K562 (cell line): Measurements from ENCODE around the gene PPM1N. TPM values are rescaled to one million over a fixed set of nuclear protein-coding genes. Genes with fewer than 3 reads are reported as not detected.

Experiments
- ATAC-seq: fragments of 200-7000 bp; cut with Tn5 transposase; 3 replicates; pipeline ENCODE4 v1.9.1; 2020; ENCODE audit warnings: moderate library complexity
- BruUV-seq: library from RNA; stranded (reverse); fragments of 400-500 nt; replicated peaks from 2 replicates; lab custom pipeline; 2021; lab: Mats Ljungman, UMichigan
- CTCF ChIA-PET: fragments of 300-600 bp; formaldehyde crosslinking; extraction: SDS; loops from one replicate; lab custom pipeline; 2021; ENCODE audit warnings: low intra/inter-chr PET ratio; lab: Yijun Ruan, JAX
- POLR2A ChIA-PET: fragments of 300-600, 350-650 bp; sonication (Branson Sonifier 250); formaldehyde crosslinking; extraction: SDS; loops from one replicate; lab custom pipeline; 2021; ENCODE audit warnings: antibody characterized with exemption, inconsistent platforms; lab: Yijun Ruan, JAX
- DNase-seq, 4 experiments: peaks; one replicate each; pipeline versions ENCODE4 v3.0.0 to v3.0.0-alpha.2; 2011 to 2018; ENCODE audit warnings: low spot score in 3 of 4, mixed read lengths in 3 of 4; ENCODE audit errors: extremely low read depth in 1 of 4
- FAIRE-seq: peaks from 2 replicates; lab custom pipeline; 2011; peaks lifted over from hg19 to GRCh38; lab: Jason Lieb, UNC
- H2AFZ ChIP-seq: 2 replicates; pipeline ENCODE4 v1.6.0; 2011; ENCODE audit warnings: low read depth, low read length, control low read depth, inconsistent platforms
- H3K27ac ChIP-seq: fragments of 200-600 bp; 3 replicates; pipeline ENCODE4 v1.8.0; 2011; ENCODE audit warnings: low read depth, mild to moderate bottlenecking, control low read depth, inconsistent platforms, low read length, moderate library complexity, mixed read lengths; ENCODE audit errors: extremely low read depth
- H3K27me3 ChIP-seq, 2 experiments: fragments of 300-600 bp in 1 of 2; 2 replicates in 1 of 2; 3 replicates in 1 of 2; pipeline versions ENCODE4 v1.6.0 to v1.8.0; 2011; ENCODE audit warnings: inconsistent platforms in 2 of 2, low read length in 2 of 2, mild to moderate bottlenecking in 1 of 2, mixed read lengths in 1 of 2, moderate library complexity in 1 of 2; ENCODE audit not compliant: control insufficient read depth in 2 of 2, insufficient read depth in 2 of 2
- H3K36me3 ChIP-seq: fragments of 300-600 bp; 3 replicates; pipeline ENCODE4 v1.8.0; 2011; ENCODE audit warnings: mild to moderate bottlenecking, low read length, inconsistent platforms; ENCODE audit not compliant: control insufficient read depth, insufficient read depth
- H3K4me1 ChIP-seq, 2 experiments: fragments of 200-600 bp in 1 of 2; replicated peaks in 1 of 2; 2 replicates in 1 of 2; 3 replicates in 1 of 2; pipeline versions ENCODE4 v1.5.1 to v1.8.0; 2011; ENCODE audit warnings: inconsistent platforms in 2 of 2, low read length in 2 of 2, mild to moderate bottlenecking in 1 of 2, mixed read lengths in 1 of 2, moderate library complexity in 1 of 2; ENCODE audit not compliant: control insufficient read depth in 2 of 2, insufficient read depth in 2 of 2
- H3K4me2 ChIP-seq: 2 replicates; pipeline ENCODE4 v1.6.1; 2011; ENCODE audit warnings: low read length, control low read depth, inconsistent platforms, mixed read lengths; ENCODE audit not compliant: insufficient read depth
- H3K4me3 ChIP-seq: fragments of 200-600 bp; sonication (generic), shearing (Covaris generic); 2 replicates; pipeline ENCODE4 v1.5.1; 2016; ENCODE audit warnings: control low read depth, inconsistent platforms
- H3K79me2 ChIP-seq: fragments of 200-600 bp; 3 replicates; pipeline ENCODE4 v1.8.0; 2011; ENCODE audit warnings: low read length, inconsistent platforms; ENCODE audit not compliant: control insufficient read depth, insufficient read depth
- H3K9ac ChIP-seq, 2 experiments: 2 replicates each; pipeline versions ENCODE4 v1.6.0 to v1.6.1; 2011; ENCODE audit warnings: low read depth in 2 of 2, low read length in 2 of 2, control low read depth in 1 of 2, inconsistent platforms in 1 of 2, mild to moderate bottlenecking in 1 of 2, mixed read lengths in 1 of 2; ENCODE audit not compliant: insufficient read depth in 1 of 2
- H3K9me1 ChIP-seq: one replicate; pipeline ENCODE4 v1.6.0; 2011; ENCODE audit warnings: inconsistent platforms, mild to moderate bottlenecking, low read length, moderate library complexity; ENCODE audit not compliant: control insufficient read depth, insufficient read depth
- H3K9me3 ChIP-seq: replicated peaks from 2 replicates; pipeline ENCODE4 v1.5.1; 2011; ENCODE audit warnings: low read depth, low read length, inconsistent platforms; ENCODE audit not compliant: control insufficient read depth, insufficient read depth
- H4K20me1 ChIP-seq: replicated peaks from 2 replicates; pipeline ENCODE4 v1.6.1; 2011; ENCODE audit warnings: low read length, inconsistent platforms, mixed read lengths; ENCODE audit not compliant: control insufficient read depth, insufficient read depth
- AFF4 ChIP-seq: sonication (generic); formaldehyde crosslinking; IDR thresholded peaks from 2 replicates; pipeline ENCODE4 v1.8.0; 2023; ENCODE audit warnings: mild to moderate bottlenecking, missing genetic modification reagents
- CHD2 ChIP-seq: IDR thresholded peaks from 2 replicates; pipeline ENCODE4 v1.6.1; 2011; ENCODE audit warnings: low read depth, low read length
- CREM ChIP-seq: IDR thresholded peaks from 2 replicates; pipeline ENCODE4 v1.6.1; 2014; ENCODE audit warnings: antibody characterized with exemption, low read depth
- KLF13 ChIP-seq: fragments of 450-650 bp; IDR thresholded peaks from 2 replicates; pipeline ENCODE4 v1.6.1; 2016; ENCODE audit warnings: missing genetic modification characterization, low read depth, mild to moderate bottlenecking, missing compliant biosample characterization, moderate library complexity, borderline replicate concordance
- NONO ChIP-seq, 2 experiments: fragments of 200-400 bp in 1 of 2; fragments of 450-650 bp in 1 of 2; formaldehyde crosslinking in 1 of 2; IDR thresholded peaks; 2 replicates each; pipeline ENCODE4 v1.6.1; 2017; ENCODE audit warnings: low read depth in 2 of 2, mild to moderate bottlenecking in 2 of 2, moderate library complexity in 2 of 2, low read length in 1 of 2
- NR1H2 ChIP-seq: sonication (generic); formaldehyde crosslinking; IDR thresholded peaks from 2 replicates; pipeline ENCODE4 v1.4.0; 2020; ENCODE audit warnings: mild to moderate bottlenecking, missing genetic modification reagents
- NRF1 ChIP-seq, 2 experiments: fragments of 450-650 bp; IDR thresholded peaks in 1 of 2; conservative IDR thresholded peaks in 1 of 2; 2 replicates each; pipeline ENCODE4 v1.6.1; 2014; ENCODE audit warnings: mild to moderate bottlenecking in 2 of 2
- POLR2AphosphoS5 ChIP-seq: IDR thresholded peaks from 2 replicates; pipeline ENCODE4 v1.6.1; 2011; ENCODE audit warnings: mild to moderate bottlenecking, low read depth, low read length, moderate library complexity; ENCODE audit not compliant: control insufficient read depth, insufficient read depth
- ZNF165 ChIP-seq: fragments of 250-450 bp; sonication (Bioruptor Pico); IDR thresholded peaks from 2 replicates; pipeline ENCODE4 v1.4.0; 2020; ENCODE audit warnings: borderline replicate concordance
- ZNF232 ChIP-seq: sonication (generic); formaldehyde crosslinking; IDR thresholded peaks from 2 replicates; pipeline ENCODE4 v1.8.0; 2022; ENCODE audit warnings: mild to moderate bottlenecking, missing genetic modification reagents
- ZSCAN32 ChIP-seq: fragments of 450-650 bp; formaldehyde crosslinking; IDR thresholded peaks from 2 replicates; pipeline ENCODE4 v1.4.0; 2020; ENCODE audit warnings: mild to moderate bottlenecking, moderate library complexity
- WGBS: fragments of 100-300 bp; shearing (Covaris generic); methylation state at CpG from one replicate; pipeline ENCODE4 v1.1.6; 2016; ENCODE audit warnings: low coverage, mixed read lengths; ENCODE audit not compliant: insufficient coverage; ENCODE audit errors: missing lambda C conversion rate; 5-methylcytosine and 5-hydroxymethylcytosine counted together
- in situ Hi-C: fragments of 300-500 bp; cut with MboI; formaldehyde crosslinking; loops from 4 replicates; pipeline ENCODE4 v1.15.0; 2018; ENCODE audit warnings: inconsistent platforms, mixed read lengths
- intact Hi-C: fragments of 100-400 bp; cut with micrococcal nuclease; formaldehyde crosslinking; loops from 2 replicates; pipeline ENCODE4 v1.14.2; 2022
- polyA plus RNA-seq, 8 experiments: library from polyadenylated mRNA; depleted of rRNA in 4 of 8; stranded (reverse) in 5 of 8; unstranded in 3 of 8; fragments of >200 nt; fragmentation: Nextera tagmentation in 2 of 8; fragmentation: Illumina TruSeq in 1 of 8; extraction: Ambion mirVana in 2 of 8; extraction: Trizol in 1 of 8; gene quantifications; 2 replicates each; pipeline versions ENCODE4 v1.2.1 to v1.2.3, GENCODE V29; 2011 to 2014; ENCODE audit warnings: inconsistent platforms in 1 of 8, missing spikeins in 1 of 8
- total RNA-seq, 7 experiments: library from RNA; depleted of rRNA in 6 of 7; stranded (reverse); fragments of >200 nt in 6 of 7; fragmentation: Illumina TruSeq in 2 of 7; extraction: Trizol in 2 of 7; gene quantifications; 2 replicates each; pipeline versions ENCODE4 v1.2.1 to v1.2.3, GENCODE V29; 2011 to 2021; ENCODE audit warnings: low replicate concordance in 1 of 7
- TF ChIP-seq, protein P1 (sequence below), 2 experiments: fragments of 450-650 bp in 1 of 2; sonication (generic) in 1 of 2; formaldehyde crosslinking in 1 of 2; IDR thresholded peaks in 1 of 2; conservative IDR thresholded peaks in 1 of 2; 2 replicates each; pipeline versions ENCODE4 v1.6.1 to v1.8.1; 2016 to 2023; ENCODE audit warnings: mild to moderate bottlenecking in 2 of 2, moderate library complexity in 2 of 2, inconsistent platforms in 1 of 2, missing genetic modification reagents in 1 of 2
- TF ChIP-seq, protein P2 (sequence below): sonication (generic); formaldehyde crosslinking; IDR thresholded peaks from 2 replicates; pipeline ENCODE4 v1.8.1; 2023; ENCODE audit warnings: mild to moderate bottlenecking, missing genetic modification reagents

PPM1N gene
- total and polyA plus RNA-seq, 9 of the 15 experiments (the other 6 are each of a cell fraction or from before 2014, with no cell fraction given), result 4.5 to 15.6 (median 8.7) TPM

DNA sequence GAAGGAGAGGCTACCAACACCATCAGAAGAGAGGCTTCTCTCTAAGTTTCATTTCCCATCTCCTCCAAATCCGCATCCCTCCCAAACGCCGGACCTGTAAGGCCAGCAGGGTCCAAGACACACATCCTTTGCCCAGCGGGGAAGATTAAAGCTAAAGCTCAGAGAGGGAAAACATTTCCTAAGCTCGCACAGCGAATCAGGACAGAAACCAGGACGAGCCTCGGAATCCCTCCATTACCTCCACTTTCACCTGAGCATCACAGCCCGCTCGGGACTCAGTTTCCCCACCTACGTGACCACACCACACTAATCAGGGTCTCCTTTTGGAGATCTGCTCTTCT, 31.2 kb upstream of the PPM1N start (continued):
- TF ChIP-seq AFF4 (CRISPR knock-in tag), result no peak
- no peak for TF ChIP-seq ZNF165 (CRISPR knock-in tag)

- Histone ChIP-seq H3K27ac (peak within 1 kb of the TSS; percentile 88), H3K79me2 (no peaks in the 10 kb centered on the region), H3K36me3 (no peaks in the 10 kb centered on the region), H3K4me2 (peak within 1 kb of the TSS; percentile 99), H3K9ac (peak within 1 kb of the TSS; percentile 87 to 97), H3K4me3 (peak within 1 kb of the TSS; percentile 88), H3K27me3 (no peaks in the 10 kb centered on the region), H3K4me1 (peaks cover 16 to 48% of the 10 kb centered on the region in 2 experiments; a peak in 4 of 5 replicates), H2AFZ (peak within 1 kb of the TSS; percentile 98), H3K9me3 (no peaks in the 10 kb centered on the region), H4K20me1 (no peaks in the 10 kb centered on the region), H3K9me1 (no peaks in the 10 kb centered on the region)
- WGBS, result under 1% methylated on average over 51 of the region's 56 CpGs
- FAIRE-seq (peak; percentile 88), DNase-seq (peak; percentile 92 to 97 (median 94)), ATAC-seq (peak; percentile 23)
- no TSS peak for BruUV-seq
- in situ Hi-C loops (no loop called here), intact Hi-C loops (no loop called here)
- CTCF ChIA-PET, result interaction anchor here (2.8 kb wide), 1 partner anchor 29 kb away, joined by 11 read pairs; no protein-coding TSS in a partner anchor
- POLR2A ChIA-PET, result interaction anchor here (0.6 to 4.1 kb wide), 15 partner anchors 10 to 1761 kb away, joined by 3 to 51 read pairs (median 4); partner anchors contain the start of gene ERCC1
- 0 out of 2 replicates have a peak, but pooled peaks have one; percentile 20 for TF ChIP-seq NR1H2 (CRISPR knock-in tag)
- peak; percentile 89 for TF ChIP-seq POLR2AphosphoS5
- peak; percentile 39 to 54; a peak in 1 of 4 replicates for TF ChIP-seq NONO (IDR thresholded peaks at IDR 0.05; ENCODE audit: low read depth in 2 of 2, low read length in 1 of 2)
- TF ChIP-seq ZNF232 (CRISPR knock-in tag), result no peak
- TF ChIP-seq, protein P1, sequence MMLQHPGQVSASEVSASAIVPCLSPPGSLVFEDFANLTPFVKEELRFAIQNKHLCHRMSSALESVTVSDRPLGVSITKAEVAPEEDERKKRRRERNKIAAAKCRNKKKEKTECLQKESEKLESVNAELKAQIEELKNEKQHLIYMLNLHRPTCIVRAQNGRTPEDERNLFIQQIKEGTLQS (IDR thresholded peaks at IDR 0.05), result peak; percentile 98
- TF ChIP-seq, protein P1 (CRISPR knock-in tag; conservative IDR thresholded peaks at IDR 0.05), result peak; percentile 87; the same call in 1 of the 2 replicates
- TF ChIP-seq NRF1 (conservative IDR thresholded peaks at IDR 0.05 in 1 of 2, IDR thresholded peaks at IDR 0.05 in 1 of 2), result peak; percentile 98
- peak; percentile 98 for TF ChIP-seq KLF13
- 0 out of 2 replicates have a peak, but pooled peaks have one; percentile 5 for TF ChIP-seq CHD2
- TF ChIP-seq, protein P2, sequence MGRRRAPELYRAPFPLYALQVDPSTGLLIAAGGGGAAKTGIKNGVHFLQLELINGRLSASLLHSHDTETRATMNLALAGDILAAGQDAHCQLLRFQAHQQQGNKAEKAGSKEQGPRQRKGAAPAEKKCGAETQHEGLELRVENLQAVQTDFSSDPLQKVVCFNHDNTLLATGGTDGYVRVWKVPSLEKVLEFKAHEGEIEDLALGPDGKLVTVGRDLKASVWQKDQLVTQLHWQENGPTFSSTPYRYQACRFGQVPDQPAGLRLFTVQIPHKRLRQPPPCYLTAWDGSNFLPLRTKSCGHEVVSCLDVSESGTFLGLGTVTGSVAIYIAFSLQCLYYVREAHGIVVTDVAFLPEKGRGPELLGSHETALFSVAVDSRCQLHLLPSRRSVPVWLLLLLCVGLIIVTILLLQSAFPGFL (CRISPR knock-in tag), result no peak; the same call in 1 of the 2 replicates
- TF ChIP-seq ZSCAN32, result no peak
- TF ChIP-seq CREM, result peak; percentile 96
Measured at GRCh38 chr19:45467456-45468158, 30.6 kb upstream of the PPM1N start, which contains the start of gene FOSB. FOSB (plus strand) TSS chr19:45467996; CDS start chr19:45468587, 591 bp downstream.
